CD4-positive, alpha-beta memory T cell (primary cell): Measurements from ENCODE around the gene SLC39A12. TPM values are rescaled to one million over a fixed set of nuclear protein-coding genes. Genes with fewer than 3 reads are reported as not detected.
"Not testable (repeated sequence)": the region's sequence is repeated elsewhere in the genome, so short reads cannot be mapped to it uniquely, and the experiment has no call there.

Experiments used
- CTCF ChIA-PET: fragments of 350-600 bp; sonication (Branson Sonifier 250); formaldehyde crosslinking; loops from one replicate; lab custom pipeline; 2021; ENCODE audit warnings: inconsistent platforms; ENCODE audit not compliant: partially characterized antibody; lab: Charles Lee
- POLR2A ChIA-PET: fragments of 350-600 bp; sonication (Branson Sonifier 250); formaldehyde crosslinking; loops from one replicate; lab custom pipeline; 2021; ENCODE audit not compliant: partially characterized antibody; lab: Charles Lee
- DNase-seq, 5 donors: peaks; one replicate each; pipeline versions ENCODE4 v3.0.0 to v3.0.0-alpha.2; 2020 to 2022; ENCODE audit warnings: mixed read lengths in 1 of 5
- H3K27ac ChIP-seq: one replicate; pipeline ENCODE4 v1.7.0; 2013; ENCODE audit warnings: low read depth, low read length
- H3K27me3 ChIP-seq: 2 replicates; pipeline ENCODE4 v1.7.0; 2013; ENCODE audit warnings: mild to moderate bottlenecking, low read length, moderate library complexity; ENCODE audit not compliant: insufficient read depth
- H3K36me3 ChIP-seq: 2 replicates; pipeline ENCODE4 v1.7.0; 2013; ENCODE audit warnings: mild to moderate bottlenecking, low read length, moderate library complexity; ENCODE audit not compliant: insufficient read depth
- H3K4me1 ChIP-seq: 2 replicates; pipeline ENCODE4 v1.7.0; 2013; ENCODE audit warnings: mild to moderate bottlenecking, low read length, moderate library complexity; ENCODE audit not compliant: insufficient read depth
- H3K4me3 ChIP-seq, 2 donors: one replicate each; pipeline ENCODE4 v1.7.0; 2013; ENCODE audit warnings: low read length in 2 of 2, mild to moderate bottlenecking in 1 of 2
- H3K9me3 ChIP-seq, 2 donors: one replicate each; pipeline ENCODE4 v1.7.0; 2013; ENCODE audit warnings: low read length in 2 of 2, control low read depth in 1 of 2; ENCODE audit not compliant: control insufficient read depth in 1 of 2
- H3K27ac Mint-ChIP-seq, 7 donors: one replicate each; pipeline ENCODE4 v1.8.0; 2020 to 2021; ENCODE audit warnings: mixed read lengths in 7 of 7, mild to moderate bottlenecking in 6 of 7, inconsistent platforms in 3 of 7, moderate library complexity in 3 of 7
- H3K27me3 Mint-ChIP-seq, 2 donors: one replicate each; pipeline ENCODE4 v1.8.0; 2020 to 2021; ENCODE audit warnings: mixed read lengths in 2 of 2
- H3K36me3 Mint-ChIP-seq, 2 donors: one replicate each; pipeline ENCODE4 v1.8.0; 2020 to 2021; ENCODE audit warnings: mixed read lengths in 2 of 2, inconsistent platforms in 1 of 2, mild to moderate bottlenecking in 1 of 2
- H3K4me1 Mint-ChIP-seq, 4 donors: one replicate each; pipeline ENCODE4 v1.8.0; 2020 to 2021; ENCODE audit warnings: mixed read lengths in 4 of 4, mild to moderate bottlenecking in 1 of 4
- H3K4me3 Mint-ChIP-seq, 8 donors: one replicate each; pipeline ENCODE4 v1.8.0; 2020 to 2021; ENCODE audit warnings: mixed read lengths in 8 of 8, mild to moderate bottlenecking in 7 of 8, moderate library complexity in 6 of 8, inconsistent platforms in 3 of 8
- H3K9me3 Mint-ChIP-seq, 8 donors: one replicate each; pipeline ENCODE4 v1.8.0; 2020 to 2021; ENCODE audit warnings: mixed read lengths in 8 of 8, mild to moderate bottlenecking in 5 of 8, inconsistent platforms in 3 of 8, moderate library complexity in 1 of 8
- intact Hi-C: fragments of 100-400 bp; cut with micrococcal nuclease; formaldehyde crosslinking; loops from one replicate; pipeline ENCODE4 v1.15.1; 2023
- polyA plus RNA-seq, 2 donors: library from polyadenylated mRNA; unstranded; fragments of 300-500 nt; fragmentation: Illumina TruSeq; gene quantifications; one replicate each; pipeline ENCODE4 v1.2.3, GENCODE V29; 2021
- total RNA-seq, 2 experiments: library from RNA; stranded (reverse); gene quantifications; one replicate each; pipeline ENCODE4 v1.2.3, GENCODE V29; 2021

Gene SLC39A12
- total and polyA plus RNA-seq, 4 experiments from 2014 or later, result not detected

DNA sequence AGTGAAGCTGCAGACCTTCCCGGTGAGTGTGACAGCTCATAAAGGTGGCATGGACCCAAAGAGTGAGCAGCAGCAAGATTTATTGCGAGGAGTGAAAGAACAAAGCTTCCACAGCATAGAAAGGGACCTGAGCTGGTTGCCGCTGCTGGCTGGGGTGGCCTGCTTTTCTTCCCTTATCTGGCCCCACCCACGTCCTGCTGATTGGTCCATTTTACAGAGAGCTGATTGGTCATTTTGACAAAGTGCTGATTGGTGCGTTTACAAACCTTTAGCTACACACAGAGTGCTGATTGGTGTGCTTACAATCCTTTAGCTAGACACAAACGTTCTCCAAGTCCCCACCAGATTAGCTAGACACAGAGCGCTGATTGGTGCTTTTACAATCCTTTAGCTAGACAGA is 1.4 kb upstream of the SLC39A12 start:
- H3K36me3 ChIP-seq, CTCF ChIA-PET, intact Hi-C loops, H3K36me3 Mint-ChIP-seq, H3K4me1 Mint-ChIP-seq, H3K27ac Mint-ChIP-seq, H3K4me3 Mint-ChIP-seq, DNase-seq, POLR2A ChIA-PET, H3K27ac ChIP-seq, H3K4me3 ChIP-seq, H3K9me3 ChIP-seq, H3K27me3 Mint-ChIP-seq, H3K4me1 ChIP-seq, H3K27me3 ChIP-seq: not testable (repeated sequence)
- H3K9me3 Mint-ChIP-seq, result peaks cover 0 to 13% (median 0%) of the 10 kb centered on the region in 8 donors

GRCh38 chr10:17950726-17951125 is 992 bp upstream of the SLC39A12 start:
- DNase-seq, result no peak
- H3K27ac Mint-ChIP-seq, result no peak overlapping the region
- intact Hi-C loops, result no loop called here

GRCh38 chr10:17954372-17954771 is 2.7 kb downstream of the SLC39A12 start:
- H3K4me1 ChIP-seq, H3K27ac Mint-ChIP-seq, DNase-seq, H3K4me3 ChIP-seq, H3K27ac ChIP-seq, H3K4me1 Mint-ChIP-seq, H3K9me3 ChIP-seq, intact Hi-C loops, H3K27me3 ChIP-seq, POLR2A ChIA-PET, H3K36me3 ChIP-seq, H3K4me3 Mint-ChIP-seq, H3K36me3 Mint-ChIP-seq, CTCF ChIA-PET, H3K27me3 Mint-ChIP-seq: not testable (repeated sequence)
- H3K9me3 Mint-ChIP-seq, result peaks cover 0 to 16% (median 0%) of the 10 kb centered on the region in 8 donors

More at GRCh38 chr10:17950726-17951125, 992 bp upstream of the SLC39A12 start:
- ChIA-PET CTCF (no interaction called here), POLR2A (no interaction called here)
- Mint-ChIP-seq H3K4me3 (no peak overlapping the region), H3K9me3 (peaks cover 0 to 13% (median 0%) of the 10 kb centered on the region in 8 donors), H3K27me3 (peaks cover 1 to 4% of the 10 kb centered on the region in 2 donors), H3K36me3 (no peaks in the 10 kb centered on the region), H3K4me1 (no peaks in the 10 kb centered on the region)
- Histone ChIP-seq H3K27ac (no peak overlapping the region), H3K27me3 (no peaks in the 10 kb centered on the region), H3K4me1 (no peaks in the 10 kb centered on the region), H3K36me3 (no peaks in the 10 kb centered on the region), H3K9me3 (no peaks in the 10 kb centered on the region), H3K4me3 (no peak overlapping the region)

- no peaks in the 10 kb centered on the region for H3K36me3 ChIP-seq
- Mint-ChIP-seq H3K27me3 (peaks cover 0 to 1% of the 10 kb centered on the region in 2 donors), H3K9me3 (peaks cover 0 to 21% (median 1%) of the 10 kb centered on the region in 8 donors), H3K27ac (peak overlapping the region in 1 of 7 donors; percentile 14), H3K4me1 (no peaks in the 10 kb centered on the region), H3K4me3 (no peak overlapping the region), H3K36me3 (no peaks in the 10 kb centered on the region)
- no peaks in the 10 kb centered on the region for H3K9me3 ChIP-seq
- H3K27me3 ChIP-seq, result no peaks in the 10 kb centered on the region
- POLR2A ChIA-PET, result no interaction called here
- intact Hi-C loops, result no loop called here
- H3K4me3 ChIP-seq, result no peak overlapping the region
- CTCF ChIA-PET, result no interaction called here
- no peak overlapping the region for H3K27ac ChIP-seq
- H3K4me1 ChIP-seq, result no peaks in the 10 kb centered on the region
- no peak for DNase-seq
Observed at GRCh38 chr10:17954861-17955260, 3.1 kb downstream of the SLC39A12 start.

DNA sequence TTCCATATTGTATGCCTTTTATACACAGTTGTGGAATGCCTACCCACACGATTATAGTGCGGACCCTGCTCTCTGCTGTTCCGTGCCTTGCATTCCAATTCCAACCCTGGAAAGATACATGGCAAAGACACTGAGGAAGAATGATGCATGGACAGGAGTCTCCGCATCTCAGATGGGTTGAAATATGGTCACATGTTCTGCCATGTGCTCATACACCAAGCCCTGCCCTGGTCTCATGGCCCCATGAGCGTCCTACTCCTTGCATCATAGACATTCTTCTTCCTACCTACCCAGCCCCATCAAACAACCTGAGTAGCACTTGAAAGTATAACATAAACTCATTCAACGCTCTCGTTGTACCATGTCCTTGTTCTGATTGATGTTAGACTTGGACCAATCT is 6.3 kb downstream of the SLC39A12 start:
- Mint-ChIP-seq H3K4me3 (no peak overlapping the region), H3K4me1 (no peaks in the 10 kb centered on the region), H3K27ac (no peak overlapping the region), H3K9me3 (peaks cover 0 to 14% (median 4%) of the 10 kb centered on the region in 8 donors), H3K36me3 (no peaks in the 10 kb centered on the region), H3K27me3 (peaks cover 0 to 1% of the 10 kb centered on the region in 2 donors)
- POLR2A ChIA-PET, result no interaction called here
- Histone ChIP-seq H3K4me3 (no peak overlapping the region), H3K4me1 (no peaks in the 10 kb centered on the region), H3K36me3 (no peaks in the 10 kb centered on the region), H3K27ac (no peak overlapping the region), H3K9me3 (no peaks in the 10 kb centered on the region), H3K27me3 (no peaks in the 10 kb centered on the region)
- DNase-seq, result no peak
- CTCF ChIA-PET, result no interaction called here
- intact Hi-C loops, result no loop called here

DNA sequence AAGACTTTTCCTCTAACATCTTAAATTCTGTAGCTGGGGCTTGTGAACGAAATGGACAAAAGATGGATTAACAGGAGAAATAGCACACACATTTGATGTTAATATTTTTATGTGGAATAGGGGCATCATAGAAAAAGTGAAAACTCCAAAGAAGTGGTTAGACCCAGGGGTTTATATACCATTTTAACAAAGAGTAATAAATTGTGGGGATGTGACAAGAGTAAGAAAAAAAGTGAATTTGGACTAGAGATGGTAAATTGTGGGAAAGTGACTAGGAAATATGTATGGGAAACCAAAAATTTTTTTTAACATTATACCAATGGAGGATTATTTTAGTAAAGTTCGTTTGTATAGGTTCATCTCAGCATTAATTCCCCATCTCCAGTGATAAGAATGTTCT is 8.2 kb downstream of the SLC39A12 start:
- ChIA-PET POLR2A (no interaction called here), CTCF (no interaction called here)
- Mint-ChIP-seq H3K4me3 (no peak overlapping the region), H3K4me1 (no peaks in the 10 kb centered on the region), H3K9me3 (peaks cover 0 to 19% (median 3%) of the 10 kb centered on the region in 8 donors), H3K27ac (no peak overlapping the region), H3K36me3 (no peaks in the 10 kb centered on the region), H3K27me3 (no peaks in the 10 kb centered on the region)
- no peak for DNase-seq
- intact Hi-C loops, result no loop called here
- Histone ChIP-seq H3K4me3 (no peak overlapping the region), H3K9me3 (no peaks in the 10 kb centered on the region), H3K27me3 (no peaks in the 10 kb centered on the region), H3K27ac (no peak overlapping the region), H3K36me3 (no peaks in the 10 kb centered on the region), H3K4me1 (no peaks in the 10 kb centered on the region)

DNA sequence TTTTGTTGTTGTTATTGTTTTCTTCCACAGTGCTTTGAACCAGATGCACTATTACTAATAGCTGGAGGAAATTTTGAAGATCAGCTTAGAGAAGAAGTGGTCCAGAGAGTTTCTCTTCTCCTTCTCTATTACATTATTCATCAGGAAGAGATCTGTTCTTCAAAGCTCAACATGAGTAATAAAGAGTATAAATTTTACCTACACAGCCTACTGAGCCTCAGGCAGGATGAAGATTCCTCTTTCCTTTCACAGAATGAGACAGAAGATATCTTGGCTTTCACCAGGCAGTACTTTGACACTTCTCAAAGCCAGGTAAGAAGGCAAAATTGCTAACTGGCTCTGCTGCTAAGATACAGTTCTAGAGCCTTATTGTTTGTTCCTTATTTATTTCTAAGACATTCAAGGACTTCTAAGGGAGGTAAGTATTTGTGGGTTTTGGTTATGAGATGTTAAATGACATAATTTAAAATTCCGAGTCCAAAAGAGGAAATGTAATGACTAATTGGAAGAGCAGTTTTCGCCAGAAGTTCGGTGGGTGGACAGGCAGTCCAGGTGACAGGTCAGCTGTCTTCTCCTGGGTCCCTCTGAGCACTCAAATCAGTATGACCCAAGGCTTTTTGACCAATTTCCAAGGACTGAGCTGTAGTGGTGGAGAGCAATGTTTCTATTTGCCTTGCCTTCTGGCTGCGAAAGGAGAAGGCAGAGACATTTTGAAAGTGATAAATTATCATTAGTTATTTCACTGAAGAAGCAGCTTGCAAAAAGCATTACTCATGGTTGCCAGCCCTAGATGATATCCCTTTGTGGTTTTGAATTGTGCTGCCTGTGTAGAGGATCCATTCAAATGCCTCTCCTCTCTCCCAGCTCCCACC is 10.1 kb downstream of the SLC39A12 start:
- no peak overlapping the region for H3K27ac ChIP-seq
- DNase-seq, result no peak
- no peak overlapping the region for H3K27ac Mint-ChIP-seq
- H3K4me3 Mint-ChIP-seq, result no peak overlapping the region
- no peaks in the 10 kb centered on the region for H3K4me1 Mint-ChIP-seq
- H3K9me3 ChIP-seq, result no peaks in the 10 kb centered on the region
- intact Hi-C loops, result no loop called here
- no peaks in the 10 kb centered on the region for H3K36me3 Mint-ChIP-seq
- H3K9me3 Mint-ChIP-seq, result peaks cover 0 to 19% (median 3%) of the 10 kb centered on the region in 8 donors
- no peak overlapping the region for H3K4me3 ChIP-seq
- no peaks in the 10 kb centered on the region for H3K36me3 ChIP-seq
- CTCF ChIA-PET, result no interaction called here
- POLR2A ChIA-PET, result no interaction called here
- no peaks in the 10 kb centered on the region for H3K4me1 ChIP-seq
- H3K27me3 Mint-ChIP-seq, result no peaks in the 10 kb centered on the region
- no peaks in the 10 kb centered on the region for H3K27me3 ChIP-seq
